HL-60/S4 treated with retinoic acid at 250 ng/mL for 4 days and 3 days (cell line): ENCODE data around the gene LIPA.
"Not testable (repeated sequence)": the region's sequence is repeated elsewhere in the genome, so short reads cannot be mapped to it uniquely, and the experiment has no call there.

ENCODE experiments used
- in situ Hi-C: fragments of 300-500 bp; cut with MboI; formaldehyde crosslinking; loops from 2 replicates; pipeline ENCODE4 v1.7.0; 2022; ENCODE audit warnings: low sequenced_read_pairs

The LIPA gene

DNA sequence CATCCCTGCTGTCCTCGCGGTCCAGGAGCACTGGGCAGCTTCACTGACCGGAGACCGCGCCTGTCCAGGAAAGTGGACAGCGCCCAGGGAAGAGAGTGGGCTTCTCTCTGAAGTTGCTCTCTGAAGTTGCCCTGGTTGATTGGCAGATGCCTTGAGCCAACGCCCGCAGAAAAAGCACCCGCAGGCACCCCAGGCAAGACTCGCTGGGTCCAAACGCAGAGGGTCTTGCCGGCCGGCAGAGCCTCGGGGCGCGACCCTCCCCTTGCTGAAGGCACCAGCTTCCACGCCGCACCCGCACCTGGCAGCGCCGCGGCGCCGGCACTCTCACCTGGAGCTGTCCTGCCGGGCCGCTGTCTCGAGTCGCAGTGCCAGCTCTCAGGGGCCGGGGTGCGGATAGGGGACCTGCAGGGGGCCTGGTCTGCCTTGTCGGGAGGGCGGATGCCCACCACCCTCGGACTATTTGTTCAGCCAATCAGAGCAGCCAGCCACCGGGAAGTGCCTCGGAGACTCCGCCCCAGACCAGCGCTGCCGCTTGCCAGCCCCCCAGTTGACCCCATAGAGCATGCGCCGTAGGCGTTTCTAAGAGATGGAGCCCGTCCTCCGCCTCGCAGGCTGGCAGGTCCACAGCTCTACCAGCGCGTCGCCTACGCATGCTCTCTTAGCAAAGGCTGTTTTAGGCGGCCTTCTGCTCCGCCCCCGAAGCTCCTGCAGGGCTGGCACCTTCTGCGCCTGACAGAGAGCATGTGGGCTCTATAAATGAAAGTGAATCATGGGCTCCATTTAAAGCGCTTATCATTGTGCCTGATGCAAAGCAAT, at the start of gene LIPA:
TSS of gene LIPA (minus strand) at position 367 of the 816 bp plus-strand sequence. CDS start 4,127 bp downstream, outside the sequence.
- in situ Hi-C loops, result no loop called here

GRCh38 chr10:89301232-89301631, 49.7 kb upstream of the LIPA start:
- in situ Hi-C loops, result no loop called here

- in situ Hi-C loops, result no loop called here
These were observed 47.5 kb upstream of the LIPA start for GRCh38 chr10:89299031-89299430.

- in situ Hi-C loops, result no loop called here
These were observed 46.2 kb upstream of the LIPA start for GRCh38 chr10:89297791-89298190.

DNA sequence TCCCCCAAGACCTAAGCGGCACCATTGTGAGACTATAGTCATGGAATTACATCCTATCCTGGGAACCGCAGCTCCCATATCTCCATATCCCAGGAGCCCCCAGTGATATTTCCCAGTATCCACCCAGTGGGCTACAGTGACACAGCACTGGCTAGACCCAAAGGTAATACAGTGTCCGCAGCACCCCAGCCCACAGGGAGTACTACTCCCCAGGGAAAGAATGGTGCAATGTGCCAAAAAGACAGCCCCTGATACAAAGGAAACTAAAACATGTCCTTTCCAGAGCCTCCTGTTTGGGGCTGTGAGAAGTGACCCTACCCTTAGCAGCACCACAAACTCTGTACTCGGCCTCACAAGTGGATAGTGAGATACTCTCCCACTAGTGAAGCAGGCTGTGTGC, 45.8 kb upstream of the LIPA start:
- in situ Hi-C loops, result no loop called here

DNA sequence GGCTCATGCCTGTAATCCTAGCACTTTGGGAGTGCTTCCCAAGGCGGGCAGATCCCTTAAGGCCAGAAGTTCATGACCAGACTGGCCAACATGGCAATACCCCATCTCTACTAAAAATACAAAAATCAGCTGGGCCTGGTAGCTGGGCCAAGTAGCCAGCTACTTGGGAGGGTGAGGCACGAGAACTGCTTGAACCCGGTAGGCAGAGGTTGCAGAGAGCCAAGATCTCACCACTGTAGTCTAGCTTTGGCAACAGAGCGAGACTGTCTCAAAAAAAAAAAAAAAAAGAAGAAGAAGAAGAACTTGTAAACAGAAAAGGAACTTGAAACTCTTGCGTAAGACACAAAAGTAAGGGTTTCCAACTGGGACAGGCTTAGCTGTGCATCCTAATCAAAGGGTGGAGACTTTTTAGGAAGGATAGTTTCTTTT, 44.7 kb upstream of the LIPA start:
- in situ Hi-C loops, result no loop called here

DNA sequence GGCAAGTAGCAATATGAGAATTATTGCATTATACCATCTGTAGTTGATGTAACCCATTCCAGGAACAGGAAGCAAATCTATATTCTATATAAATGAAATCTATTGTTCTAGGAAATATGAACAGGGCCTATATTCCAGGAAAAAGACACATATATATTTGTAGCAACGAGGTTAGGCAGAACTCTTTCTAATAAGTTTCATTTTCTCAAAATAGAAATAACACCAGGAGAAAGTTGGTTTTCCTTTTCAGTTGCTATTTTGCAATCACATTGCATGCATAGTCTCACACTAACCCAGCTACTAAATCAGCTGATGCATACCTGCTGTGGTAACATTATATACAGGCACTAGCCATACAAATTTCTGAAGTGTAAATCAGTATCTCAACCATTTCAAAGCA, 44.0 kb upstream of the LIPA start:
- in situ Hi-C loops, result no loop called here

DNA sequence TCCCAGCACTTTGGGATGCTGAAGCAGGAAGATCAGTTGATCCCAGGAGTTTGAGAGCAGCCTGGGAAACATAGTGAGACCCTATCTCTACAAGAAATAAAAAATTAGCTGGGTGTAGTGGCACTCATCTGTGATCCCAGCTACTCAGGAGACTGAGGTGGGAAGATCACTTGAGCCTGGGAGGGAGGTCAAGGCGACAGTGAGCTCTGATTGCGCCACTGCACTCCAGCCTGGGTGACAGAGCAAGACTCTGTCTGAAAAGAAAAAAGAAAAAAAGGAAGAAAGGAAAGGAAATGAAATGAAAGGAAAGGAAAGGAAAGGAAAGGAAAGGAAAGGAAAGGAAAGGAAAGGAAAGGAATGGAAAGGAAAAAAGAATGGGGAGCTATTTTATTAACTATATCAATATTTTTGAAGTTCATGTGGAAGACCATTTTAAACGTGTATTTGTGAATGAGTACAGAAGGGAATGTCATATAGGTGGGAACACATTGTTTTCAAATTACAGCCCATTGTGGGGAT, 43.2 kb upstream of the LIPA start:
- in situ Hi-C loops, result no loop called here

- in situ Hi-C loops, result not testable (repeated sequence)
These were observed 33.7 kb upstream of the LIPA start for GRCh38 chr10:89285303-89285702.

DNA sequence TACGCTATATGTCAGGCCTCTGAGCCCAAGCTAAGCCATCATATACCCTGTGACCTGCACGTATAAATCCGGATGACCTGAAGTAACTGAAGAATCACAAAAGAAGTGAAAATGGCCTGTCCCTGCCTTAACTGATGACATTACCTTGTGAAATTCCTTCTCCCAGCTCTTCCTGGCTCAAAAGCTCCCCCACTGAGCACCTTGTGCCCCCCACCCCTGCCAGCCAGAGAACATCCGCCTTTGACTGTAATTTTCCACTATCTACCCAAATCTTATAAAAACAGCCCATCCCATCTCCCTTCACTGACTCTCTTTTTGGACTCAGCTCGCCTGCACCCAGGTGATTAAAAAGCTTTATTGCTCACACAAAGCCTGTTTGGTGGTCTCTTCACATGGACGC, 33.1 kb upstream of the LIPA start:
- in situ Hi-C loops, result not testable (repeated sequence)

- in situ Hi-C loops, result no loop called here
These were observed 32.4 kb upstream of the LIPA start for GRCh38 chr10:89283936-89284475.

DNA sequence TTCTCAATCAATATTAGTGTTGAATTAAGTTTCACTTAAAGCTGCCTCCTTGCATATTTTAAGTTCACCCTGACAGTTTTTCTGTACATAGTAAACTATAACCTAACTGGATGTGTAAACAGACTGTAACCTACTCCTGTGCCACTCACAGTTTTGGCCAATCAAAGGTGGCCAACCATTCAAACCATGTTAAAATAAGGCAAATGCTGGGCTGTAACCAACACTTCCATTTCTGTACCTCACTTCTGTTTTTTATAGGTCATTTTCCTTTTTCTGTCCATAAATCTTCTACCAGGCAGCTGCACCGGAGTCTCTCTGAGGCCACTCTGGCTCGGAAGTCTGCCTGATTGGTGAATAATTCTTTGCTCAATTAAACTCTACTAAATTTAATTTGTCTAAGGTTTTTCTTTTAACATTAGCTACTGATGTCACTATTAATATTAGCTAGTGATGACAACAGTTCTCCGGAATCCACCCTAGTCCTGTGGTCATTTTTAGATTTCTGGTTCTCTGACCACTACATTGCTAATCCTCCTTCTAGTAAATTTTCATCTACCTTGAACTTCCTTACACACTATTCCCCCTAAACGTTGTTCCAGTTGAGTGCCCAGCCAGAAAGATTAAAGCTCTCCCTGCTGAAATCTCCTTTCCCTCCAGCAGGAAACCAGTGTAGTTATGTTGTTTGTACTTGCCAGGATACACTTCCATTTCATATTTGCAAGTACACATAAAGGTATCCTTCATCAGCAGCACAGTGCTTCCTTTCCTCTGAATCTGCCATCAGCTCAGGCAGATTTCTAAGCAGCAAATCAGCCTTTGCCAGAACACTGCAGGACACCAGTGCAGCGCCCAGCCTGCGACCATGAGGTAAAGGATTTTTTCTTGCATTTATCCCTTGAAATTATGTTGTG, 31.7 kb upstream of the LIPA start:
- in situ Hi-C loops, result no loop called here

DNA sequence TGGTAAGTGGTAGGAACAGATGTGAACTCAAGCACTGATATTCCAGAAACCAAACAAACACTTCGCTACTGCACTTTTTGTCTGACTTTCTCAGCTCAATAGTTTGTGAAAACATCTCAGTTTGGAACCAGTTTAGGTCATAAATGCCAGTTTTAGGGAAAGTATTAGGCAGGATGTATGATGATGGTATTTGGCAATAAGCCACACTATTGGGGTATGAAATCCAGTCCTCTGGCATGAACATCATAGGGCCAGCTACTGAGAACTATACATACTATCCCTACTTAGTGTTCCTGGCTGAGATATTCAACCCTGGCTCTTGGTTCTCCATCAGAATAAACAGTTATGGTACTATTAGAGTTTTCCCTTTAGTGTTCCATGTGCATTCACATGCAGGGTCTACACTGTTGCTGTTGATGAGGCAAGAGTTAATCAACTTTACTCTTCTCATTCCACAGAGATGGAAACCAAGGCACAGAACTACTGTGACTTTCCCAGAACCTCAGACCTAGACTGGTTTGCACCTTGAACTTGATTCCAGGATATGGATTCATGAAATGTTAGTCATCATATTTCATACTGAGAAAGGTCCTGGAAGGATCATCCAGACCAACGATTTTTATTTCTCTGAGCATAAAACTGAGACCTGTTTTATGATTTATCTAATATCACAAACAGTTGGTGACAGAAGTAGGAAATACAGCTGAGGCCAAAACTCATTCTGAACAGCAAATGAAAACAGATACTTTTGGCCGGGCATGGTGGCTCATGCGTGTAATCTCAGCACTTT, 30.2 kb upstream of the LIPA start:
- in situ Hi-C loops, result no loop called here

DNA sequence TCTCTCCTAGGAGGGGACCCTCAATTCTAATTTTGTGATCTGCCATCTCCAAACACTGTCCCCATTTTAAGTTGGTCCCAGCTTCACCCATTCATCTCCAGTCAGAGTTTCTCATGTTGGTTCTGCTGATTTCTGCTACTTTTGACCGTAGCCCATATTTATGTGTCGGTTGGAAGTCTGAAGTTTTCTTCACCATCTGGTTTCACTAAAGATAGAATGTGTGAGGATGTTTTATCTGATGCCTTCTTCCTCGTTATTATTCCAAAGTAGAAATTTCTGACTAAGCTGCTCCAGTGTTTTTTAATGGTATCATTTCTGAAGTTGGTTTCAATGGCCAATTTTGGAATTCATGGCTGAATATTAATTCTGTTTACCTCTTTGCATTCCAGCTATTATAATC, 28.9 kb upstream of the LIPA start:
- in situ Hi-C loops, result no loop called here

- in situ Hi-C loops, result no loop called here
These were observed 27.9 kb upstream of the LIPA start for GRCh38 chr10:89279421-89279869.

DNA sequence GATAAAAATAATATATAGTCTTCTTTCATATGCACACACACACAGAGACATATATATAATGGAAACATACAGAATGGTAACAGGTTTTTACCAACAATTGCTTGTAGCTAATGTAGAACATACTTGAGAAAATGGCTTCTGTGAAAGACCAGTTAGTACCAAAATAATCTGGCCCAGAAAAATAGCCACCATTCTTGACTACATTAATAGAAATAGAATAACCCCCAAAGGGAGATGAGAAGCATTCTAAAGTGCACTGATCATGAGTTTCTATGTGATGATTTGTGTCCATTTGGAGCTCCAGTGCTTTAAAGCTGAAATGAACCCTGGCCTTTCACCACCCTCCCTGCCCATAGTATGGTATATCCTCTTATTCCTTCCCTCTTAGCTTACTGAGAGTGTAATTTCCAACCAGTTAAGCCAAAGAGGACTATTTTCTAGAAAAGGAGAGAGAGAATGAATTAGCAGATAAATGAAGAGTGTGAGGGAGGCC, 27.4 kb upstream of the LIPA start:
- in situ Hi-C loops, result no loop called here

DNA sequence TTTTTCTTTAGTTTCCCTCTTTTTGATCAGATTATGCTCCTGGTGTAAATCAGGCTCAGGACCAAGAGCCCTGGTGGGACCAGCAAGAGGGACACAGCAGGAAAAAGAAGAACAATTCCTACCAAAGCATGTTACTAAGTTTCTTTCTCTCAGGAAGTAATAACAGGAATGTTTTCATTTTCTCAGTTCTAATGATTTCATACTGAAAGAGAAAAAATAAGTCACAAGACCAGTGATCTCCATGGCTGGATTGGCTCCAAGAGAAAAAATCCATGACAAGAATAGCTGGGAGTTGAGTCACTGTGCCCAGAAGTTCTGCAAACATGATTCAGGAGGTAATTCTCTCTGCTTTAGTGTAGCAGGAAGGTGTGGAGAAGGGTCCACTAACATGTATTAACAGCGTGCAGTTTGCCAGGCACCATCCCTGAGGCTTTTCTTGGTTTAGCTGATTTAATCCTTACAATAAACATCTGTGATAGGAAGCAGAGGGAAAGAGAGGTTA, 26.5 kb upstream of the LIPA start:
- in situ Hi-C loops, result no loop called here

DNA sequence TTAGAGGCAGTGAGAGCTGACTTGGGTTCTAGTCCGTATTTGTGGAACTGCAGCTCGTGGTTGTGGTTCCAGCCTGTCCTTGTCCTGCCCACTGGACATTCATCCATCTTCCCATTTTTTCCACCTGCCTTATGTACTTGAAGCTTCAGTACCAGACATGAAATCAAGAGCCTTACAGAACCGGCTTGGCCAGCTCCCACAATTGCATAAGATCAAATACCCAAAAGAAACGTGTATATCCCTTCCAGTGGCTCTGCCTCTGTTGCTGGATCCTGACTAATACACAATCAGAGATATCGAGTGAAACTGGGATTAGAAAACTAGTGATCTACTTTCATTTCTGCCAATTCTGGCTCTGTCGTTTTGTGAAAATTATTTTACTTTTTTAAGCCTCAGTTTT, 23.8 kb upstream of the LIPA start:
- in situ Hi-C loops, result no loop called here

DNA sequence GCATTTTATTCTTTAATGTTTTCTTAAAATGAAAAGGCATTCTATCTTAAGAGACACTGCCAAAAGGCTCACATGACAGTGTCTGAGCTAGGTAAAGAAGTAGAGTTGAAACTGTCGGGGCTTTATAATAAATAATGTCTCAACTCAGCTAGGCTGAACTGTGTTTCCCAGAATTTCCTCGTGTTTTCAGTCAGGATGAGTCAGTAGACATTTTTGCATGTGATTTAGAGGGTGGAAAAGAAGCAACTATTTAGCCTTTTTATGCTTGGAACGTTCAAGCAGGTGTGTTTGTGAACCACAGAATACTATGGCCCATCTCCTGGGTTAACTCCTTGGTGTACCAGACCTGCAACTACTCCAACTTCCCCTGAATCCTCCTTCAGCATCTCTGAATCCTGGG, 23.4 kb upstream of the LIPA start:
- in situ Hi-C loops, result no loop called here

GRCh38 chr10:89273680-89274079, 22.1 kb upstream of the LIPA start:
- in situ Hi-C loops, result no loop called here
